ENCODE results near the gene CCDC93.

CCDC93 gene

GRCh38 chr2:117976581-117976980 lies 37.3 kb downstream of the CCDC93 start:
- ChIA-PET POLR2A (no interaction called here), CTCF (interaction anchor here (1.5 kb wide), 1 partner anchor 20 kb away, joined by 4 read pairs; no protein-coding TSS in a partner anchor)
- no peaks in the 10 kb centered on the region for H3K4me1 ChIP-seq (ENCODE audit: control extremely low read depth in 1 of 4, control insufficient read depth in 4 of 4, insufficient read depth in 4 of 4, low read length in 3 of 4)
- WGBS (ENCODE audit: insufficient coverage), result 100% methylated on average over 2 of the region's 3 CpGs
- H3K4me3 ChIP-seq (ENCODE audit: control insufficient read depth in 1 of 7, extremely low read depth in 1 of 7, insufficient read depth in 4 of 7, low read depth in 2 of 7, low read length in 6 of 7), result no peak overlapping the region
- H3K9me3 ChIP-seq (ENCODE audit: control extremely low read depth in 1 of 5, control insufficient read depth in 4 of 5, insufficient read depth in 2 of 5, low read depth in 1 of 5, low read length in 4 of 5), result no peaks in the 10 kb centered on the region
- H3K36me3 ChIP-seq (ENCODE audit: control insufficient read depth in 4 of 4, insufficient read depth in 4 of 4, low read length in 3 of 4), result peaks cover 8 to 77% (median 51%) of the 10 kb centered on the region in 4 experiments
- H3K27me3 ChIP-seq (replicated peaks in 2 of 5; ENCODE audit: control insufficient read depth in 4 of 5, insufficient read depth in 5 of 5, low read length in 4 of 5), result no peaks in the 10 kb centered on the region
- H3K27ac ChIP-seq (ENCODE audit: insufficient read depth in 1 of 2, low read depth in 1 of 2, low read length in 2 of 2, poor library complexity in 1 of 2, severe bottlenecking in 2 of 2), result no peak overlapping the region
- no peak for DNase-seq

- WGBS (ENCODE audit: insufficient coverage), result 96% methylated on average over 8 of the region's 9 CpGs
- POLR2A ChIA-PET, result no interaction called here
- CTCF ChIA-PET, result interaction anchor here (1.0 kb wide), 1 partner anchor 29 kb away, joined by 3 read pairs; no protein-coding TSS in a partner anchor
- Histone ChIP-seq H3K4me1 (ENCODE audit: control extremely low read depth in 1 of 4, control insufficient read depth in 4 of 4, insufficient read depth in 4 of 4, low read length in 3 of 4) (no peaks in the 10 kb centered on the region), H3K27ac (ENCODE audit: insufficient read depth in 1 of 2, low read depth in 1 of 2, low read length in 2 of 2, poor library complexity in 1 of 2, severe bottlenecking in 2 of 2) (no peak overlapping the region), H3K4me3 (ENCODE audit: control insufficient read depth in 1 of 7, extremely low read depth in 1 of 7, insufficient read depth in 4 of 7, low read depth in 2 of 7, low read length in 6 of 7) (no peak overlapping the region), H3K27me3 (replicated peaks in 2 of 5; ENCODE audit: control insufficient read depth in 4 of 5, insufficient read depth in 5 of 5, low read length in 4 of 5) (no peaks in the 10 kb centered on the region), H3K9me3 (ENCODE audit: control extremely low read depth in 1 of 5, control insufficient read depth in 4 of 5, insufficient read depth in 2 of 5, low read depth in 1 of 5, low read length in 4 of 5) (no peaks in the 10 kb centered on the region), H3K36me3 (ENCODE audit: control insufficient read depth in 4 of 4, insufficient read depth in 4 of 4, low read length in 3 of 4) (peaks cover 12 to 90% (median 58%) of the 10 kb centered on the region in 4 experiments)
- DNase-seq, result no peak
Observed at GRCh38 chr2:117973498-117974082, 40.3 kb downstream of the CCDC93 start.

- DNase-seq, result no peak
- Histone ChIP-seq H3K4me1 (ENCODE audit: control extremely low read depth in 1 of 4, control insufficient read depth in 4 of 4, insufficient read depth in 4 of 4, low read length in 3 of 4) (no peaks in the 10 kb centered on the region), H3K9me3 (ENCODE audit: control extremely low read depth in 1 of 5, control insufficient read depth in 4 of 5, insufficient read depth in 2 of 5, low read depth in 1 of 5, low read length in 4 of 5) (no peaks in the 10 kb centered on the region), H3K27ac (ENCODE audit: insufficient read depth in 1 of 2, low read depth in 1 of 2, low read length in 2 of 2, poor library complexity in 1 of 2, severe bottlenecking in 2 of 2) (no peak overlapping the region), H3K27me3 (replicated peaks in 2 of 5; ENCODE audit: control insufficient read depth in 4 of 5, insufficient read depth in 5 of 5, low read length in 4 of 5) (no peaks in the 10 kb centered on the region), H3K4me3 (ENCODE audit: control insufficient read depth in 1 of 7, extremely low read depth in 1 of 7, insufficient read depth in 4 of 7, low read depth in 2 of 7, low read length in 6 of 7) (no peak overlapping the region), H3K36me3 (ENCODE audit: control insufficient read depth in 4 of 4, insufficient read depth in 4 of 4, low read length in 3 of 4) (peaks cover 12 to 88% (median 61%) of the 10 kb centered on the region in 4 experiments)
- WGBS (ENCODE audit: insufficient coverage), result 96% methylated on average over 4 of the region's 6 CpGs
- POLR2A ChIA-PET, result no interaction called here
- CTCF ChIA-PET, result interaction anchor here (1.6 to 2.0 kb wide), 2 partner anchors 10 to 30 kb away, joined by 3 to 5 read pairs; no protein-coding TSS in a partner anchor
Observed at GRCh38 chr2:117972476-117973123, 41.3 kb downstream of the CCDC93 start.

- Histone ChIP-seq H3K4me1 (ENCODE audit: control extremely low read depth in 1 of 4, control insufficient read depth in 4 of 4, insufficient read depth in 4 of 4, low read length in 3 of 4) (no peaks in the 10 kb centered on the region), H3K9me3 (ENCODE audit: control extremely low read depth in 1 of 5, control insufficient read depth in 4 of 5, insufficient read depth in 2 of 5, low read depth in 1 of 5, low read length in 4 of 5) (no peaks in the 10 kb centered on the region), H3K4me3 (ENCODE audit: control insufficient read depth in 1 of 7, extremely low read depth in 1 of 7, insufficient read depth in 4 of 7, low read depth in 2 of 7, low read length in 6 of 7) (no peak overlapping the region), H3K27me3 (replicated peaks in 2 of 5; ENCODE audit: control insufficient read depth in 4 of 5, insufficient read depth in 5 of 5, low read length in 4 of 5) (no peaks in the 10 kb centered on the region), H3K36me3 (ENCODE audit: control insufficient read depth in 4 of 4, insufficient read depth in 4 of 4, low read length in 3 of 4) (peaks cover 5 to 73% (median 44%) of the 10 kb centered on the region in 4 experiments), H3K27ac (ENCODE audit: insufficient read depth in 1 of 2, low read depth in 1 of 2, low read length in 2 of 2, poor library complexity in 1 of 2, severe bottlenecking in 2 of 2) (no peak overlapping the region)
- ChIA-PET CTCF (interaction anchor here (1.0 to 2.4 kb wide), 2 partner anchors 18 to 35 kb away, joined by 3 to 11 read pairs; no protein-coding TSS in a partner anchor), POLR2A (no interaction called here)
- DNase-seq, result no peak
- 93% methylated on average over 1 of the region's 2 CpGs for WGBS (ENCODE audit: insufficient coverage)
Observed at GRCh38 chr2:117968722-117969121, 45.1 kb downstream of the CCDC93 start.

GRCh38 chr2:117967977-117968718 lies 45.7 kb downstream of the CCDC93 start:
- no peaks in the 10 kb centered on the region for H3K4me1 ChIP-seq (ENCODE audit: control extremely low read depth in 1 of 4, control insufficient read depth in 4 of 4, insufficient read depth in 4 of 4, low read length in 3 of 4)
- POLR2A ChIA-PET, result no interaction called here
- no peak overlapping the region for H3K4me3 ChIP-seq (ENCODE audit: control insufficient read depth in 1 of 7, extremely low read depth in 1 of 7, insufficient read depth in 4 of 7, low read depth in 2 of 7, low read length in 6 of 7)
- DNase-seq, result no peak
- CTCF ChIA-PET, result interaction anchor here (1.5 to 2.4 kb wide), 2 partner anchors 12 to 36 kb away, joined by 4 to 11 read pairs; no protein-coding TSS in a partner anchor
- no CpG with 5 or more reads among the region's 4 CpGs for WGBS (ENCODE audit: insufficient coverage)
- no peak overlapping the region for H3K27ac ChIP-seq (ENCODE audit: insufficient read depth in 1 of 2, low read depth in 1 of 2, low read length in 2 of 2, poor library complexity in 1 of 2, severe bottlenecking in 2 of 2)
- no peaks in the 10 kb centered on the region for H3K27me3 ChIP-seq (replicated peaks in 2 of 5; ENCODE audit: control insufficient read depth in 4 of 5, insufficient read depth in 5 of 5, low read length in 4 of 5)
- peaks cover 5 to 72% (median 42%) of the 10 kb centered on the region in 4 experiments for H3K36me3 ChIP-seq (ENCODE audit: control insufficient read depth in 4 of 4, insufficient read depth in 4 of 4, low read length in 3 of 4)
- H3K9me3 ChIP-seq (ENCODE audit: control extremely low read depth in 1 of 5, control insufficient read depth in 4 of 5, insufficient read depth in 2 of 5, low read depth in 1 of 5, low read length in 4 of 5), result no peaks in the 10 kb centered on the region

- no peak overlapping the region for H3K4me3 ChIP-seq (ENCODE audit: control insufficient read depth in 1 of 7, extremely low read depth in 1 of 7, insufficient read depth in 4 of 7, low read depth in 2 of 7, low read length in 6 of 7)
- H3K36me3 ChIP-seq (ENCODE audit: control insufficient read depth in 4 of 4, insufficient read depth in 4 of 4, low read length in 3 of 4), result peaks cover 5 to 58% (median 29%) of the 10 kb centered on the region in 4 experiments
- no peaks in the 10 kb centered on the region for H3K4me1 ChIP-seq (ENCODE audit: control extremely low read depth in 1 of 4, control insufficient read depth in 4 of 4, insufficient read depth in 4 of 4, low read length in 3 of 4)
- DNase-seq, result no peak
- H3K27me3 ChIP-seq (replicated peaks in 2 of 5; ENCODE audit: control insufficient read depth in 4 of 5, insufficient read depth in 5 of 5, low read length in 4 of 5), result no peaks in the 10 kb centered on the region
- no peaks in the 10 kb centered on the region for H3K9me3 ChIP-seq (ENCODE audit: control extremely low read depth in 1 of 5, control insufficient read depth in 4 of 5, insufficient read depth in 2 of 5, low read depth in 1 of 5, low read length in 4 of 5)
- no peak overlapping the region for H3K27ac ChIP-seq (ENCODE audit: insufficient read depth in 1 of 2, low read depth in 1 of 2, low read length in 2 of 2, poor library complexity in 1 of 2, severe bottlenecking in 2 of 2)
- ChIA-PET POLR2A (no interaction called here), CTCF (no interaction called here)
- no CpG with 5 or more reads among the region's 1 CpG for WGBS (ENCODE audit: insufficient coverage)
Observed at GRCh38 chr2:117963446-117963845, 50.4 kb downstream of the CCDC93 start.

Data from common myeloid progenitor, CD34-positive (primary cell).